Central memory CD4-positive, alpha-beta T cell (primary cell): ENCODE data around the gene KLK1.

ENCODE experiments used
- DNase-seq: peaks from one replicate; pipeline ENCODE4 v3.0.0; 2022

Gene KLK1

DNA sequence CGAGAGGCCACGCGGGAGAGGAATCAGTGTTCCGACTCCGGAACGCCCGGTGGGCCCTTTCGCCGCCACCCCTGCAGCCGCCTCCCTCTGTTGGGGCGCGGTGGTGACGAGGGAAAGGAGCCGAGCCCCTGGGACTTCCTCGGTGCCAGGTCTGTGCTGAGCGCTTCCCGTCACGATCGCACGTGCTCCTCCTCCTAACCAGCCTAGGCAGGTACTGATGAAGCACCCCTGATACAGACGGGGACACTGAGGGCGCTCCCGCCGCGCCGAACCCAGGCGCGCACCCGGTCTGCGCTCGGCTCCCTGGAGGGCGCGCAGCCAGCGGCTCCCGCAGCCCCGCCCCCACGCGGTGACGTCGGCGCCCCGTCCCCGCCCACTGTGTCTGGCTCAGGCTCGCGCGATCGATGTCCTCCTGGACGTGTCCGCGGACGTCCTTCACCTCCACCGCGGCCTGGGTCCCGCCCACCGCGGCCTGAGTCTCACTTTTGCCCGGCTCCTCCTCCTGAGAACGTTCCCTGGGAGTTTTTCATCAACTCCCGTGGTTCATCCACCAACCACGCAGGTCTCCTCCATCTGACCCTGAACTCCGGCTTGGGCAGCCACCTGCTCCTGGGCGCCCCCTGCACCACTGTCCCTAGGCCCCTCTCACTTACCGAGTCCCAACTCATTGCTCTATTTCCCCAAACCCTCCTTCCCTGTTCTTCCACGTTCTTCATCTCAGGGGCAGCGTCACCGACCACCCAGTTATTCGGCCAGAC is 12.4 kb upstream of the KLK1 start:
- DNase-seq: peak; percentile 47

GRCh38 chr19:50835103-50835784 is 11.7 kb upstream of the KLK1 start:
- DNase-seq: no peak

GRCh38 chr19:50833802-50834167 is 10.2 kb upstream of the KLK1 start:
- DNase-seq: no peak

- no peak for DNase-seq
Observed at GRCh38 chr19:50833117-50833801, 9.7 kb upstream of the KLK1 start, which contains the start of gene KLK15. TSS of gene KLK15 (minus strand) at chr19:50833574. CDS start at chr19:50831492, 2,082 bp downstream.

DNA sequence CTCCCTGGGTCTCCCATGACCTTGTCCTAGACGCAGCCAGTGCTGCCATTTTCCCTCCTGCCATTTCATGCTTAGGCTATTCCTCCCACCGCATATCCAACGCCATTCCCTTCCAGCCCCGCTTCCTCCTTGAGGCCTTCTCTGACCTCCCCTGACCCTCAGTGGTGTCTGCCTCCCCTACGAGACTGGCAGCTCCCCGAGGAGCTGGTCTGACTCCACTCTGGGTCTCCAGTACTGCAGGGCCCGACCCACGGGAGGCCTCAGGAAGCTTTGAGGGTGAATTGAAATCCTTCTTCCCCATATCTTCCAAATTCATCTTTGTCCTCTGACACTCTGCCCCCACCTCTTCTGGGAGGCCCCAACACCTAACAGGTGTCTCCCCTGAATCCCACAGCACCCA is 9.1 kb upstream of the KLK1 start:
- no peak for DNase-seq

DNA sequence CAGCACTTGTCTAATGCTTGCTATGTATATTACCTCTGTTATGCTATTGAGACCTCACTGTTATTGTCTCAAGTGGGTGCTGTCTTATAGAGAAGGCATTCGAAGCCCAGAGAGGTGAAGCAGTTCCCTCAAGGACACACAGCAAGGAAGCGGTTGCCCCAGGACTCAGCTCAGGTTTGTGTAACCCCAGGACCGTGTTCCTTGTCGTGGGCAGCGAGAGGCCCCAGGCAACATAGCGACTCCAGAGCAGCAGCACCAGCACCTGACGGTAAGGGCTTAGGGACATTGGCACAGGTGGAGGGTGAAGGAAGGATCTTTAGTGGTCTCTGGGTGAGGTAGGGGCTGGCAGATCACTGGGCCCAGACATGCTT is 7.4 kb upstream of the KLK1 start:
- no peak for DNase-seq

- DNase-seq: no peak
Observed at GRCh38 chr19:50830266-50831025, 6.9 kb upstream of the KLK1 start.

DNA sequence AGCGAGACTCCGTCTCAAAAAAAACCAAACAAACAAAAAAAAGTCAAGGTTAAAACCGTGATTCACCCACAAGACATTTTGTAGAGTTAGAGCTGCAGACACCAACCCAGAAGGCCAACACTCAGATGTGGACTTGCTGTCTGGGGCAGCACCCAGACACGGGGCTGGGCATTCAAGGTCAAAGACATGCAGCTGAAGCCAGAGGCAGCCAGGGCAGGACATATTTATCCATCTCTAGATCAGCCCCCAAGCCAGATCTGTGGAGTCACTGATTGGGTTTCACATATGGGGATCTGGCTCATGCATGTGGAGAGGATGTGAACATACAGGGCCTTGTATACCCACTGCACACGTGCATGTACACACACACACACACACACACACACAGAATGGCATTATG is 6.2 kb upstream of the KLK1 start:
- no peak for DNase-seq

- no peak for DNase-seq
Observed at GRCh38 chr19:50827476-50827875, 3.9 kb upstream of the KLK1 start.

GRCh38 chr19:50826492-50827240 is 3.1 kb upstream of the KLK1 start:
- DNase-seq: no peak

- DNase-seq: no peak
Observed at GRCh38 chr19:50822661-50823208, 852 bp downstream of the KLK1 start.

- no peak for DNase-seq
Observed at GRCh38 chr19:50821622-50822021, 2.0 kb downstream of the KLK1 start.

- no peak for DNase-seq
Observed at GRCh38 chr19:50821248-50821612, 2.4 kb downstream of the KLK1 start.

DNA sequence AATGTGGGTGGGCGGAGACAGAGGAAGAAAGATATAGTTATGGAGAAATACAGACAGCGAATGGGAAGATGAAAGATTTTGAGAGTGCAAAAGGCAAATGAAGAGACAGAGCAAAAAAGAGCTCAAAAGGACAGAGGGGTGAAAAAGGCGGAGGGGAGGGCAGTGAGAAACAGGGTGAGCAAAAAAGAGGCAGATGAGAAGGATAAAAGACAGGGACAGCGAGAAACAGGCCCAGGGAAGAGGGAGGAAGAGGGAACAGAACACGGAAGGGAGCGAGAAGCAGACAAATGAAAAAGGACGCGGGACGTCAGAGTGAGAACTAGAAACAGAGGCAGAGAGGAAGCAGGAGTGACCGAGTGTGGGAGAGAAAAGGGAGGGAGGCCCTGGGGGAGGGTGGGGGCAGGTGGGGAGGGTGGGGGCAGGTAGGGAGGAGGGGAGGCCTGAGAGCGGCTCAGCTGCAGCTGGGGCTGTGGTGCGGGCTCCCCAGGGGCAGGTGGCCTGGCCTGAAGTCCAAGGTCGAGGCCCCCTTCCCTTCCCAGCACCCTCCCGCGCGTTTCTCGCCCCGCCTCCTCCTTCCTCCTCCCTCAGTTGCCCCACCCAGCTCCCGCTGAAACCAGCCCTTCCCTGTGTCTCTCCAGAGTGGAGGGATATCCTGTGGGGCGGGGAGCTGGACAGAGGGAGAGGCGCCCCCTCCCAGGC is 2.9 kb downstream of the KLK1 start:
- DNase-seq: no peak

- DNase-seq: no peak
Observed at GRCh38 chr19:50820086-50820485, 3.5 kb downstream of the KLK1 start.

- no peak for DNase-seq
Observed at GRCh38 chr19:50819636-50820035, 4.0 kb downstream of the KLK1 start.

DNA sequence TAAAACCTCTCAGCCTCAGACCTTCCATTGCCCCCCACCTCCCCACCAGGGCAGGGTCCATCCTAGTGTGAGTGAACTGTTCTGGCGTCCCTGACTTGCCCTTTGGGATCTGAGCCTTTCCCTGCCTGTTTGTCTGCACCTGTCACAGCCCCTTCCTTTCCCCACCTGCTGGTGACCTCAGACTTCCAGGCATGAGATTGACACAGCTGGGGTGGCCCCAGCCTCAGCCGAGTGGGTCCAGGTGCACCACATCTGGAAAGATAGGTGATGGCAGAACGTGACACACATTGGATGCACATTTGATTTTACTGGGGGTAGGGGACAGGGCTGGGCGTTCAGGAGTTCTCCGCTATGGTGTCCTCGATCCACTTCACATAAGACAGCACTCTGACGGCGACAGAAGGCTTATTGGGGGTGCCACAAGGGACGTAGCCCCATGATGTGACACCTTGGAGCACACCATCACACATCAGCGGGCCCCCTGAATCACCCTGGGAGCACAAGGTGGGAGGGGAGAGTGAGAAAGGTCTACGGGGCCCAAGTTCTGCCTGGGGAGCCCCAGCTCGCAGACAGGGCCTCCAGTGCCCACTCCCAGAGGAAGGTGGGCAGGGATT is 4.6 kb downstream of the KLK1 start:
- no peak for DNase-seq

DNA sequence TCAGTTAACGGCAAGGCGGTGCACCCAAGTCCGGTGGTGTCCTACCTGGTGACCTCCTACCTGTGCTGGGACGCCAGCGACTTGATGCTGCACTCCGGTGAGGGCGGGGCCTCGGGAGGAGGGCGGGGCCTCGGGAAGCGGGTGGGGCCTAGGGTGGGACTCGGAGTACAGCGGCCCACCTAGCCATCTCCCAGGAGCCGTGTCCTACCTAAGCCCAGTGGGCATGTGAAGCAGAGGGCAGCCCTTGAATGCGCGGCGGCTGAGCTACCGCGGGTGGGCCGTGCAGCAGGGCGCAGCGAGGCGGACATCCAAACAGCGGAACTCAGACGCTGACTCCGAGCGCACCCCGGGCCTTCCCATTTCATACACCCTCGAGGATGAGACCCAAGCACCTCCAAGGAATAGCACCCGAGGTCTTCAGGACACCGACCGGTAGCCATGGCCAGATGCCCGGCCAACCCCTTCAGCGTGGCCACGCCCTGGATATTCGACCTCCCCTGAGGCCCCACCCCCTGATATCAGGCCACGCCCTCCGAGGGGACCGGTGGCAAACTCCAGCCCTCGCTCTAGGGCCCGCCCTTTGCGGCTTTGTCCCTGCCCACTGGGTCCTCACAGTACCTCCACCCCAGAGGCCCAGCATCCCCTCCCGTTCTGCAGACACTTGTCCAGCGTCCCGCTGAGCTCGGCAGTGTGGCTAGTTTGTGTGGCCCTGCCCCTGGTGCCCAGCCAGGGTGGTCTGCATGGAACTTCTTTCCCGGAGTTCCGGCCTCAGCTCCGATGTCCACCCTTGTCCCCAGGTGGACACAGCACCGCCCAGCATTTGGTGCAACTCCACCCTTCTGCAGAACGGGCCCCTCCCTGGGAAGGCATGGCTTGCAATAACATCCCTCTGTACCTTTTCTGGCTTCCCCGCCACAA is 5.4 kb downstream of the KLK1 start:
- no peak for DNase-seq

DNA sequence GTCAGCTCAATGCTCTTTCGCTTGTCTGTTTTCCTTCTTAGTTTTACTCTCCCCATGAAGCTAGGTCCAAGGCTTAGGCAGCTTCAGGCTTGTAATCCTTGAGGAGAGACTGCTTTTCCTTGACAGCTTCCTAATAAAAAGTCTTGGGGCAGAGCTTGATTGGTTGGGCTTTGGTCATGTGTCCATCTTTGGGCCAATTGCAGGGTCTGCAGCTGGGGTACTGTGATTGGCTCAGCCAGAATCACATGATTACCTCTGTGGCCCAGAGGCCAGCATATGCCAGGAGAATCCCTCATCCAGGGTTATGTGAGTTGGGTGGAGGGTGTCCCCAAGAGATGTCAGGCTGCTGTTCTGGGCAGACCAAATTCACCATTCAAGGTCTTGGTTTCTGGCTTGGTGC is 8.1 kb downstream of the KLK1 start:
- no peak for DNase-seq

- no peak for DNase-seq
Observed at GRCh38 chr19:50814883-50815282, 8.7 kb downstream of the KLK1 start.
